ENCODE results near the gene FILIP1L. TPM values are rescaled to one million over a fixed set of nuclear protein-coding genes. Genes with fewer than 3 reads are reported as not detected.

The FILIP1L gene
- total and polyA plus RNA-seq, 2 of the 13 experiments (the other 11 are each of a cell fraction or from before 2014, with no cell fraction given): 8.1 to 187 TPM

GRCh38 chr3:100059472-100059871 lies 54.8 kb downstream of the FILIP1L start:
- intact Hi-C loops (cut with micrococcal nuclease; ENCODE audit: unreplicated experiment): no loop called here

More at GRCh38 chr3:100059472-100059871, 54.8 kb downstream of the FILIP1L start:
- H2AFZ ChIP-seq (ENCODE audit: low read length): no peak overlapping the region
- no peak overlapping the region for H3K4me3 ChIP-seq (replicated peaks in 1 of 3; ENCODE audit: insufficient read depth in 1 of 3, low read depth in 2 of 3, low read length in 3 of 3)
- no peaks in the 10 kb centered on the region; a peak in 1 of 5 replicates for H3K36me3 ChIP-seq (replicated peaks in 1 of 2; ENCODE audit: control insufficient read depth in 1 of 2, insufficient read depth in 2 of 2, low read length in 2 of 2)
- DNase-seq (ENCODE audit: low spot score) (no peak), ATAC-seq (no peak), FAIRE-seq (no peak)
- no peaks in the 10 kb centered on the region for H3K27me3 ChIP-seq (ENCODE audit: control insufficient read depth in 1 of 2, insufficient read depth in 2 of 2, low read length in 2 of 2)
- 94% methylated on average over 3 of the region's 3 CpGs for WGBS (ENCODE audit: low lambda C conversion rate)
- peaks cover 60% of the 10 kb centered on the region for H3K4me1 ChIP-seq (ENCODE audit: insufficient read depth, low read length)
- H3K4me2 ChIP-seq (ENCODE audit: low read depth, low read length): no peak overlapping the region
- no peaks in the 10 kb centered on the region for H4K20me1 ChIP-seq (ENCODE audit: insufficient read depth, low read length)
- POLR2A ChIA-PET: no interaction called here
- CTCF ChIA-PET (ENCODE audit: low intra/inter-chr PET ratio, low total read pairs): no interaction called here
- TF ChIP-seq SSRP1 (CRISPR knock-in tag; IDR thresholded peaks at IDR 0.05) (no peak), HNF4G (IDR thresholded peaks at IDR 0.05; ENCODE audit: borderline replicate concordance, low read depth, low read length) (no peak), HNF4G (CRISPR knock-in tag; IDR thresholded peaks at IDR 0.05; ENCODE audit: borderline replicate concordance, low read depth) (no peak), CERS6 (CRISPR knock-in tag; IDR thresholded peaks at IDR 0.05) (no peak)
- TF ChIP-seq, protein P1, sequence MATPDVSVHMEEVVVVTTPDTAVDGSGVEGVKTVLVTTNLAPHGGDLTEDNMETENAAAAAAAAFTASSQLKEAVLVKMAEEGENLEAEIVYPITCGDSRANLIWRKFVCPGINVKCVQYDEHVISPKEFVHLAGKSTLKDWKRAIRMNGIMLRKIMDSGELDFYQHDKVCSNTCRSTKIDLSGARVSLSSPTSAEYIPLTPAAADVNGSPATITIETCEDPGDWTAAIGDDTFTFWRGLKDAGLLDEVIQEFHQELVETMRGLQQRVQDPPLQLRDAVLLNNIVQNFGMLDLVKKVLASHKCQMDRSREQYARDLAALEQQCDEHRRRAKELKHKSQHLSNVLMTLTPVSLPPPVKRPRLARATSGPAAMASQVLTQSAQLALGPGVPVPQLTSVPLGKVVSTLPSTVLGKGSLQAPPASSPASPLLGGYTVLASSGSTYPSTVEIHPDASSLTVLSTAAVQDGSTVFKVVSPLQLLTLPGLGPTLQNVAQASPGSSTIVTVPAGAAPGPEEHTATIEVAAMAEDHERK (CRISPR knock-in tag; IDR thresholded peaks at IDR 0.05; ENCODE audit: low read depth): no peak
- TF ChIP-seq, protein P2, sequence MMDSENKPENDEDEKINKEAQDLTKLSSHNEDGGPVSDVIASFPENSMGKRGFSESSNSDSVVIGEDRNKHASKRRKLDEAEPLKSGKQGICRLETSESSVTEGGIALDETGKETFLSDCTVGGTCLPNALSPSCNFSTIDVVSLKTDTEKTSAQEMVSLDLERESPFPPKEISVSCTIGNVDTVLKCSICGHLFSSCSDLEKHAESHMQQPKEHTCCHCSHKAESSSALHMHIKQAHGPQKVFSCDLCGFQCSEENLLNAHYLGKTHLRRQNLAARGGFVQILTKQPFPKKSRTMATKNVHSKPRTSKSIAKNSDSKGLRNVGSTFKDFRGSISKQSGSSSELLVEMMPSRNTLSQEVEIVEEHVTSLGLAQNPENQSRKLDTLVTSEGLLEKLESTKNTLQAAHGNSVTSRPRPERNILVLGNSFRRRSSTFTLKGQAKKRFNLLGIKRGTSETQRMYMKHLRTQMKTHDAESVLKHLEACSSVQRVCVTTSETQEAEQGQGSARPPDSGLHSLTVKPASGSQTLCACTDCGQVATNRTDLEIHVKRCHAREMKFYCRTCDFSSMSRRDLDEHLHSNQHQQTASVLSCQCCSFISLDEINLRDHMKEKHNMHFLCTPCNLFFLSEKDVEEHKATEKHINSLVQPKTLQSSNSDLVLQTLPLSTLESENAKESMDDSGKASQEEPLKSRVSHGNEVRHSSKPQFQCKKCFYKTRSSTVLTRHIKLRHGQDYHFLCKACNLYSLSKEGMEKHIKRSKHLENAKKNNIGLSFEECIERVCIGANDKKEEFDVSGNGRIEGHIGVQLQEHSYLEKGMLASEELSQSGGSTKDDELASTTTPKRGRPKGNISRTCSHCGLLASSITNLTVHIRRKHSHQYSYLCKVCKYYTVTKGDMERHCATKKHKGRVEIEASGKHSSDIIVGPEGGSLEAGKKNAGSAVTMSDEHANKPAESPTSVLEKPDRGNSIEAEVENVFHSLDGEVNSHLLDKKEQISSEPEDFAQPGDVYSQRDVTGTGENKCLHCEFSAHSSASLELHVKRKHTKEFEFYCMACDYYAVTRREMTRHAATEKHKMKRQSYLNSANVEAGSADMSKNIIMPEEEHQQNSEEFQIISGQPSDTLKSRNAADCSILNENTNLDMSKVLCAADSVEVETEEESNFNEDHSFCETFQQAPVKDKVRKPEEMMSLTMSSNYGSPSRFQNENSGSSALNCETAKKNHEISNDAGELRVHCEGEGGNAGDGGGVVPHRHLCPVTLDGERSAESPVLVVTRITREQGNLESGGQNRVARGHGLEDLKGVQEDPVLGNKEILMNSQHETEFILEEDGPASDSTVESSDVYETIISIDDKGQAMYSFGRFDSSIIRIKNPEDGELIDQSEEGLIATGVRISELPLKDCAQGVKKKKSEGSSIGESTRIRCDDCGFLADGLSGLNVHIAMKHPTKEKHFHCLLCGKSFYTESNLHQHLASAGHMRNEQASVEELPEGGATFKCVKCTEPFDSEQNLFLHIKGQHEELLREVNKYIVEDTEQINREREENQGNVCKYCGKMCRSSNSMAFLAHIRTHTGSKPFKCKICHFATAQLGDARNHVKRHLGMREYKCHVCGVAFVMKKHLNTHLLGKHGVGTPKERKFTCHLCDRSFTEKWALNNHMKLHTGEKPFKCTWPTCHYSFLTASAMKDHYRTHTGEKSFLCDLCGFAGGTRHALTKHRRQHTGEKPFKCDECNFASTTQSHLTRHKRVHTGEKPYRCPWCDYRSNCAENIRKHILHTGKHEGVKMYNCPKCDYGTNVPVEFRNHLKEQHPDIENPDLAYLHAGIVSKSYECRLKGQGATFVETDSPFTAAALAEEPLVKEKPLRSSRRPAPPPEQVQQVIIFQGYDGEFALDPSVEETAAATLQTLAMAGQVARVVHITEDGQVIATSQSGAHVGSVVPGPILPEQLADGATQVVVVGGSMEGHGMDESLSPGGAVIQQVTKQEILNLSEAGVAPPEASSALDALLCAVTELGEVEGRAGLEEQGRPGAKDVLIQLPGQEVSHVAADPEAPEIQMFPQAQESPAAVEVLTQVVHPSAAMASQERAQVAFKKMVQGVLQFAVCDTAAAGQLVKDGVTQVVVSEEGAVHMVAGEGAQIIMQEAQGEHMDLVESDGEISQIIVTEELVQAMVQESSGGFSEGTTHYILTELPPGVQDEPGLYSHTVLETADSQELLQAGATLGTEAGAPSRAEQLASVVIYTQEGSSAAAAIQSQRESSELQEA (CRISPR knock-in tag; IDR thresholded peaks at IDR 0.05; ENCODE audit: not compliant biosample characterization): no peak
- TF ChIP-seq, protein P3, sequence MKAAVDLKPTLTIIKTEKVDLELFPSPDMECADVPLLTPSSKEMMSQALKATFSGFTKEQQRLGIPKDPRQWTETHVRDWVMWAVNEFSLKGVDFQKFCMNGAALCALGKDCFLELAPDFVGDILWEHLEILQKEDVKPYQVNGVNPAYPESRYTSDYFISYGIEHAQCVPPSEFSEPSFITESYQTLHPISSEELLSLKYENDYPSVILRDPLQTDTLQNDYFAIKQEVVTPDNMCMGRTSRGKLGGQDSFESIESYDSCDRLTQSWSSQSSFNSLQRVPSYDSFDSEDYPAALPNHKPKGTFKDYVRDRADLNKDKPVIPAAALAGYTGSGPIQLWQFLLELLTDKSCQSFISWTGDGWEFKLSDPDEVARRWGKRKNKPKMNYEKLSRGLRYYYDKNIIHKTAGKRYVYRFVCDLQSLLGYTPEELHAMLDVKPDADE (CRISPR knock-in tag; IDR thresholded peaks at IDR 0.05): no peak
- no TSS peak for BruUV-seq (replicated peaks)
- H3K9ac ChIP-seq (ENCODE audit: insufficient read depth, low read depth, low read length): no peak overlapping the region
- in situ Hi-C loops (cut with HindIII; ENCODE audit: extremely low pct_ligation_motif_present, low pct_unique_long_range_greater_than_20kb): no loop called here
- no peaks in the 10 kb centered on the region for H3K9me3 ChIP-seq (ENCODE audit: low read length)
- no peaks in the 10 kb centered on the region for H3K79me2 ChIP-seq (ENCODE audit: insufficient read depth, low read length)
- no peak overlapping the region for H3K27ac ChIP-seq (ENCODE audit: extremely low read length, insufficient read depth, low read length)

Measured in HepG2 (cell line).